H1 (cell line): ENCODE measurements around the gene HELZ2. TPM values are rescaled to one million over a fixed set of nuclear protein-coding genes. Genes with fewer than 3 reads are reported as not detected.

ENCODE experiments used
- CHD2 ChIP-seq: IDR thresholded peaks from 2 replicates; pipeline ENCODE4 v1.6.1; 2012; ENCODE audit warnings: low read length, improper control_type of control experiment
- JUN ChIP-seq: IDR thresholded peaks from 2 replicates; pipeline ENCODE4 v1.6.1; 2011; ENCODE audit warnings: low read depth, mild to moderate bottlenecking, improper control_type of control experiment, low read length
- SIRT6 ChIP-seq: IDR thresholded peaks from one replicate; pipeline ENCODE4 v1.7.1; 2012; ENCODE audit warnings: low read length, inconsistent platforms
- ZNF274 ChIP-seq: IDR thresholded peaks from 2 replicates; pipeline ENCODE4 v1.7.0; 2012; ENCODE audit warnings: low read length, borderline replicate concordance; ENCODE audit errors: extremely low read depth
- polyA plus RNA-seq, 7 experiments: library from polyadenylated mRNA; depleted of rRNA in 3 of 7; stranded (reverse) in 5 of 7; unstranded in 2 of 7; fragments of >200 nt in 5 of 7; fragments of 200-250 nt in 2 of 7; gene quantifications; 1 replicate in 5 of 7; 2 replicates in 1 of 7; 4 replicates in 1 of 7; pipeline versions ENCODE4 v1.2.1 to v1.2.3, GENCODE V29; 2011 to 2013; ENCODE audit warnings: missing spikeins in 2 of 7, mixed read lengths in 2 of 7
- total RNA-seq: library from RNA; stranded (reverse); fragmentation: NEBNext Ultra II Directional; extraction: Animal tissue kit (Norgen Biotek cat#: 25700); gene quantifications from 2 replicates; pipeline ENCODE4 v1.2.1, GENCODE V29; 2021
- TF ChIP-seq, protein P1 (sequence below): IDR thresholded peaks from 2 replicates; pipeline ENCODE4 v1.6.1; 2011; ENCODE audit warnings: low read depth, mild to moderate bottlenecking, low read length; ENCODE audit not compliant: insufficient read depth

The HELZ2 gene
- total and polyA plus RNA-seq, 2 of the 8 experiments (the other 6 are each of a cell fraction or from before 2014, with no cell fraction given): 7.9 to 17.5 TPM

GRCh38 chr20:63529180-63529860, 44.7 kb downstream of the HELZ2 start (continued):
- TF ChIP-seq CHD2 (no peak), ZNF274 (no peak), SIRT6 (no peak), JUN (no peak)
- TF ChIP-seq, protein P1, sequence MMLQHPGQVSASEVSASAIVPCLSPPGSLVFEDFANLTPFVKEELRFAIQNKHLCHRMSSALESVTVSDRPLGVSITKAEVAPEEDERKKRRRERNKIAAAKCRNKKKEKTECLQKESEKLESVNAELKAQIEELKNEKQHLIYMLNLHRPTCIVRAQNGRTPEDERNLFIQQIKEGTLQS: no peak
